AG09319 (cell line): ENCODE data around the gene SLC22A12.

Experiments
- DNase-seq: peaks from one replicate; pipeline ENCODE4 v3.0.0-alpha.2; 2010; ENCODE audit warnings: low read depth; ENCODE audit errors: extremely low read depth
- TF ChIP-seq, protein P1 (sequence below): IDR thresholded peaks from 2 replicates; pipeline ENCODE4 v1.5.1; 2011; ENCODE audit warnings: low read depth, mild to moderate bottlenecking, inconsistent platforms, low read length, moderate library complexity

The SLC22A12 gene

DNA sequence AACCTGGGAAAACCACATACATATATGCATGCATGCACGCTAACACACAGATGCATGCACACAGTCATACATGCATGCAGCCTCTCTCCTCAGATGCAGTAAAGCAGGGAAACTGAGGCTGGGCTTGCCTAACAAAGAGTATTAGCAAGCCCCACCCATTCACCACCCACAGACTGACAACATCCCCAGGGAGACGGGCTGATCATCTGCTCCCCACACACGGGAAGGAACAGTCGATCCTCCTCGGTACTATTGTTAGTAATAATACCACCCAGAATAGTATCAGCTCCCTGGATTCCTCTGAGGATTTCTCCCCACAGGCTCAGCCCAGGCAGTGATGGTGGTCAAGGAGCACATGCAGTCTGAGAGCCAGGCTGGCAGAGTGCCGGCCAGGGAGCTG is 41.2 kb downstream of the SLC22A12 start:
- TF ChIP-seq, protein P1, sequence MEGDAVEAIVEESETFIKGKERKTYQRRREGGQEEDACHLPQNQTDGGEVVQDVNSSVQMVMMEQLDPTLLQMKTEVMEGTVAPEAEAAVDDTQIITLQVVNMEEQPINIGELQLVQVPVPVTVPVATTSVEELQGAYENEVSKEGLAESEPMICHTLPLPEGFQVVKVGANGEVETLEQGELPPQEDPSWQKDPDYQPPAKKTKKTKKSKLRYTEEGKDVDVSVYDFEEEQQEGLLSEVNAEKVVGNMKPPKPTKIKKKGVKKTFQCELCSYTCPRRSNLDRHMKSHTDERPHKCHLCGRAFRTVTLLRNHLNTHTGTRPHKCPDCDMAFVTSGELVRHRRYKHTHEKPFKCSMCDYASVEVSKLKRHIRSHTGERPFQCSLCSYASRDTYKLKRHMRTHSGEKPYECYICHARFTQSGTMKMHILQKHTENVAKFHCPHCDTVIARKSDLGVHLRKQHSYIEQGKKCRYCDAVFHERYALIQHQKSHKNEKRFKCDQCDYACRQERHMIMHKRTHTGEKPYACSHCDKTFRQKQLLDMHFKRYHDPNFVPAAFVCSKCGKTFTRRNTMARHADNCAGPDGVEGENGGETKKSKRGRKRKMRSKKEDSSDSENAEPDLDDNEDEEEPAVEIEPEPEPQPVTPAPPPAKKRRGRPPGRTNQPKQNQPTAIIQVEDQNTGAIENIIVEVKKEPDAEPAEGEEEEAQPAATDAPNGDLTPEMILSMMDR, result no peak
- DNase-seq, result no peak

DNA sequence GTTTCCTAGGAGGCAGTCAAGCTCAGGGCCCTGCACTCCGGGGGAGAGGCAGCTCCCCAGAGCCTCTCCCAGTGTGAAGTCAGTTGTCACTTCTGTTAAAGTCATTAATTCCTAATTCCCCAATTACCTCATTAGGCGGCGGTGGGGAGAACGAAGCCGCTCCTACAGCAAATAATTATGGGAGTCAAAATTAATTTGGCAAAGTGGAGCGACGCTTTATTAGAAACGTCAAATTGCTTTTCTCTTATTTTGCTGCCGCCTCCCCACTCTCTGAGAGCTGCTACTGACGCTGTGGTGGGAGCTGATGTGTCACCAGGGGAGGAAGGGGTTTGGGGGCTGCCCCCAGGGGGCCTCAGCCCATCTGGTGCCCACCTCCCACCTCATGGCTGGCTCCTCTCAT is 41.6 kb downstream of the SLC22A12 start:
- TF ChIP-seq, protein P1, result no peak
- no peak for DNase-seq

DNA sequence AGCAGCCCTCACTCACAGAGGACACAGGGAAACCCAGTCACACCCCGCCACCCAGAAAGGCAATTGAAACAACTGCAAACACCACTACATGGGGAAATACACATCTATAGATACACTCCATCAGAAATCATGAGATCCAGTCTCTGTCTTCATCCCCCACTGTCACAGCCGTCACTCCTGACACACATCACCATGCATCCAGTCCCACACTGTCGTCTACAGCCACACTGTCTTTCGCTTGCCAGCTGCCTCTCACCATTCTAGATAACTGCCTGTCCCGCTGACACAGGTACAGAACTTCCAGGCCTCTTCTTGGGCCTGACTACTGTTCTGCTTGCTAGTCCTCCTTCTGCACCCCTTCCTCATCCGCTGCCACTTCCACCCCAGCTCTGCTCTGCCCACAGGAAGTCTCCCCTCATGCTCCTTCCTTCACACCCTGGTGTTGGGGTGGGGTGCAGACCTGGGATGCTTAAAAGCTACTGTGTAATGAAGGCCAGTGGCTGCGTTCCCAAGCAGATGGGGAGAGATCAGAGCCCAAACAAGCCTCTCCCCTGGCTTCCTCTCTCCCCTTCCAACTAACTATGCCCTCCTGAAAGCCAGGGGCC is 42.6 kb downstream of the SLC22A12 start:
- TF ChIP-seq, protein P1, result no peak
- no peak for DNase-seq

DNA sequence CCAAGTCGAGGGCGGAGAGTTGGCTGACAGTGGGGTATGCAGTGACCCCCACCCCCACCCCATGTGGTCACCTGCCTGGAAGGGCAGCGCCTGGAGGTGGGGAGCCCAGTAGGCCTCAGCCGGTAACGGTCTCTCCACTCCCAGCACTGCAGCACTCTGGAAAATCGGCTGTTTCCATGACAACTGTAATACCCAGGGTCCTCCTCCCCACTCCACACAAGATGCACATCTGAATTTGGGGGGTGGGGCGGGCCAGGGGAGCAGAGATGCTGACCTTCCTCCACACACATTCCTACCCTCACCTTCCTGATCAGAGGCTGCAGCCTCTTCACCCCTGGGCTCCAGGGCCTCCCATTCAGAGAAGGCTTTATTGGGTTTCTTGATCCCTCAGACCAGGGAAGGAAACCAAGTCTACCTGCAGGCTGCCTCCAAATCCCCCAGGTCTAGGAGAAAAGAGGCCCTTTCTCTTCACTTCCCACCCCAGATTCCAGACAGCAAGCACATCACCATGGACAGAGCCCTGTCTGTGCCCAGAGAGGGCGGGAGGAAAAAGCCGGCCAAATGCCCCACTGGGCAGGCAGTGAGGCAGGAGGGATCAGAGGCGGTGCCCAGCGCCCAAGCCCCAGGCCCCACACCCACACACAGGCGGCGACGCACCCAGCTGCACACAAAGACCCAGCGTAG is 46.5 kb downstream of the SLC22A12 start:
- no peak for DNase-seq
- TF ChIP-seq, protein P1, result no peak

DNA sequence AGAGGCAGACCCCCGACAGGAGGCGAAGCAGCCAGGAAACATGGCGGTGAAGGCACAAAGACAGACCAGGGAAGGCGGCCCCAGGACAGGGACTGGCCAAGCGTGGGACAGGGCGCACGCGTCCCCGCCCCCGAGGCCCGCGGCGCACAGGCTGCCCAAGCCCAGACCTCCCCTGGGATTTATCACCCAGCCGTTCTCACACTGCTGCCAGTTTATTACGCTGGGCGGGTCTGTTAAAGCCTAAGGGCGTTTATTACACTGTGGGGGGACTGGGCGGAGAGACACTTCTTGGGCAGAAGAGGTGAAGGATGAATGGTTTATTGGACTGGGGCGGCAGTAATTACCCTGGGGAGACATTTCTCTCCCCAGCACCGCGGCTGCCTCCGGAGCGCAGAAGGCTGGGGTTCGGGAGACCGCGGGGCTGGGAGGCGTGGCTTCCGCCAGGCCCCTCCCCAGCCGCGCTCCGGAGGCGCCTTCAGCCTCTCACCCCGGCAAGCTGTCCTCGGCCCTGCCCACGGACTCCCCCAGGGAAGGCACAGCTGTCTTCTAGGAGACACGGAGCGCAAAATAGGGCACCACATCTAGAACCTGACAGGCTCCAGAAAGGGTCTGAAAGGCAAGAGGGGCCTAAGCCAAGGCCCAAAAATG is 47.1 kb downstream of the SLC22A12 start:
- no peak for DNase-seq
- TF ChIP-seq, protein P1, result no peak

DNA sequence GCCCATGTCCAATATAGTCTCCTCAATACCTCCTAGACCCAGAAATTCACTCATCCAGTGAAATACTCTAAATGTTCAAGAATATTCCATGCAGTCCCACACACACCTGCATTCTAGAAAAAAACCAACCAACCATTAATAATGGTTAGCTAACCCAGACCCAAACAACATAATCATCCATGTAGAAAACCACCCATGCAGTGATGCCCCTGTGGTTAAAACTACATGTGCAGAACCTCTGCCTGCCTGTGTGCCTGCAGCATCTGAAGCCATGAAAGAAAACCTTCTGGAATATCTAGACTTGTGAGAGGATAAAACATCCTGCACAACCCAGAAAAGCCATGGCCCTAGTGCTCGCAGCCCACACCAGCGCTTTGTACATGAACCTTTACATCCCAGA is 47.8 kb downstream of the SLC22A12 start:
- DNase-seq, result no peak
- TF ChIP-seq, protein P1, result no peak

DNA sequence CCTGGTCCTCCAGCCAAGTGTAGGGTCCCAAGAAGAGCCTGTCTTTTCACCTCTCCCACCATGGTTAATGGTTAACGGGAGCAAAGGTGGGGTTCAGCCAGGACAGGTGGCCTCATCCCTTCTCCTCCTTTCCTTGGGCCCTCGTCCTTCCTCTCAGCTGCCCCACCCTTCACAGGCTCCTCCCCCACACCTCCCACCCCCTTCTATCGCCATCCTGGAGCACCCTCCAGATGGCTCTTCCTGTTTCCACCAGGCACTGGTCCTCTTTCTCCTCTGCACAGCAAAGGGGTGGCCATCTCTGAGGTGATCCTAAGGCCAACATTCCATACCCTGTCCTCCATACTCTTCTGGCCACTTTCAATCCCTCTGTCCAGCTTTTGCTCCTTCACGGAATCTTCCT is 48.9 kb downstream of the SLC22A12 start:
- DNase-seq, result no peak
- TF ChIP-seq, protein P1, result no peak
